AML-193 (cell line): Measurements from ENCODE around the gene SCRT2.
"Not testable (repeated sequence)": the region's sequence is repeated elsewhere in the genome, so short reads cannot be mapped to it uniquely, and the experiment has no call there.

Source experiments
- DNase-seq, 2 experiments: peaks; one replicate each; lab custom pipeline; 2025; lab: John Stamatoyannopoulos, UW

The SCRT2 gene

GRCh38 chr20:653110-653589 is 22.5 kb downstream of the SCRT2 start, which contains the start of gene SRXN1:
TSS of gene SRXN1 (minus strand) at chr20:653200. CDS start at chr20:653185, 15 bp downstream.
- peak; percentile 25 to 35 for DNase-seq

- no peak for DNase-seq
Measured at GRCh38 chr20:652615-653109, 22.9 kb downstream of the SCRT2 start.

DNA sequence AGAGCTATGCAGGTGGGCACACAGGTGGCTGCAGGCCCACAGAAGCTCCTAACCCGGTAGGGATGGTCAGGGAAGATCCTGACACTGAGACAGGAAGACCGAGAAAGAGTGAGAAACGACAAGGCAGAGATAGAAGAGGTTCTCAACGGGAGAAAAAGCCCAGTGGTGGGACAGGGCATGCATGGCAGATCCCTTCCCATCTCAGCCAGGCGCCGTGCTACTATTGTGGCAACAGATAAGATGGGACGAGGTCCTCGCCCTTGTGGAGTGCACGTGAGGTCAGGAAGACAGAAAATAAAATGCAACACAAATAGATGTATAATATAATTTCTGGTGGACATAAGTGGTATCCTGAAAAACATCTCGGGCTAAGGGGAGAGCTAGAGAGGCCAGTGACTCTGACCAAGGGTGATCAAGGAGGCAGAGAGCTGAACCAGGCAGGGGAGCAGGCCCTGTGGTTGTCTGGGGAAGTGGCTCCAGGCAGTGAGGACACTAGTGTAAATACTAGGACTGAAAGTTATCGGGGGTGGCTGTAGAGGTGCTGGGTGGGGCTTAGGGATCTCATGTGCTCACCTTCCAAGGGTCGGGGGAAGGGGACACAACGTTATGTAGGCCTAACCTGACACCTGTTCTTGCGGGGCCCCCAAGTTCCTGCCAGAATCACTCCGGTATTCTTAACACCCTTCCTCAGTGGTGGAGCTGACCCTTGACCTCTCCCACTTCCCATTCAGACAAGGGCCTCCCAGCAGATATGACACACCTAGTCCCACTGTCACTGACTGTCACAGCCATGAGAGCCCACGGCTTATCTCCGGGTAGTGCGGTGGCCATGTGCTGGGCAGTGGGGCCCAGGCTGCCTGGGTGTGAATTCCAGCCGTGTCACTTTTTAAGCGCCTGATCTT is 23.6 kb downstream of the SCRT2 start:
- DNase-seq, result no peak

DNA sequence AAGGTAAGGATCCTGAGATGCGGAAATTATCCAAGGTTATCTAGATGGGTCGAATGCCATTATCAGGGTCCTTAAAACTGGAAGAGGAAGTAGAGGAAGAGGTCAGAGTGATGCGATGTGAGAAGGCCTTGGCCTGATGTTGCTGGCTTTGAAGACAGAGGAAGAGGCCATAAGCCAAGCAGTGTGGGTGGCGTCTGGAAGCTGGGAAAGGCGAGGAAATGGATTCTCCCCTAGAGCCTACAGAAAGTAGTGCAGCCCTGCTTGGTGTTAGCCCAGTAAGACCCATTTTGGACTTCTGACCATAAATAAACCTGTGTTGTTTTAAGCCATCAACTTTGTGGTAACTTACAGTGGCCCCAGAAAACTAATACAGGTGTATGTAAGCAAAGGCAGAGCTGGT is 24.6 kb downstream of the SCRT2 start:
- DNase-seq, result no peak

DNA sequence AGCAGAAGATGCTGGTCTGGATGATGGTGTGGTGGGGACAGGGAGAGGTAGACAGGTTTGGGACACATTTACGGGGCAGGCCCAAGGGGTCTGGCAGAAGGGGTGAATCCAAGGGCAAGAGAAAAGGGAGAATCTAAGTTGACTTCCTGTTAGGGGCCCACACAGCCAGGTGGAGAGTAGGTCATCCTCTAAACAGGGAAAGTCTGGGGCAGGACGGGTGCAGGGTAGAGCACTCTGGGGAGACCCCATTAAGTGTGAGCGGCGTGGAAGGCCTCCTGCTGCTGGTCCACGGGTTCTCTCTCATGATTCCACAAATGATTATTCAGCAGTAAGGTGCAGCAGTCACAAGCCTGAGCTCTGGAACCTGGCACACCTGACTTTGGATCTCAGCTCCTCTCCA is 25.3 kb downstream of the SCRT2 start:
- no peak for DNase-seq

DNA sequence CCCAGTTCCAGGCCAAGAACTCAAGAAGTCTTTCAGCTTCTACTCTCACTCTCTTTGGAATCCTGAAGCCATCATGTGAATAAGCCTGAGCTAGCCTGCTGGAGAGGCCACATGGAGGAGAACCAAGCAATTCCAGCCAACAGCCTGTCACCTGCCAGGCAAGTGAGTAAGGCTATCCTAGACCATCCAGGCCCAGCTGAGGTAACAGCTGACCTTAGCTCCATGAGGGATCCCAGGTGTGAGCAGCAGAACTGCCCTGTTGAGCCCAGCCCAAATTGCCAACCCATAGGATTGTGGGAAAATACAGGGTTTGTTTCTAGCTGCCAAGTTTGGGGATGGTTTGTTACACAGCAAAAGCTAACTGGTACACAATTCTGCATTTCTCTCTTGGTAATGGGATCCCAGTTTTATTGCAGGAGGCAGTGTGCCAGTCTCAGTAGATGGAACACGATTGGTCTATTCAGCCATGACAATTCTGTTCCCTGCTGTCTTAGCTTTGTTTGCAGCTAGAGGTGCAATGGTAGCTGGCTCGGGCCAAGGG is 28.1 kb downstream of the SCRT2 start:
- no peak for DNase-seq

DNA sequence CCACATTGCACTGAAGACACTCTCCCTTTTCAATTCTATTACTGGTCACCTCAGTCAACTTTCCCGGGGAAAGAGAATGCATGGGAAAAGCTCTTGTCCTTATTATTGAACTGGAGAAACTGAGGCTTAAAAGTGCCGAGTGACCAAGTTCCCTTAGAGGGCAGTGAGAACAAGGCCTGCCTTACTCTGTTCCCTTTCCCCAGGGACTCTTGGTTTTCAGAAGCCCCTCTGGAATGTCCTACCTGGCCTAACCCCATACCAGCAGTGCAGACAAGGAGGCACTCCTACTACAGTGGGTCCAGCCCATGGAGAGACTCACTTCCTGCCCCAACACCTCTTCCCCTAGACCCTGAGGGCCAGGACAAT is 28.8 kb downstream of the SCRT2 start:
- DNase-seq, result no peak

GRCh38 chr20:646107-646867 is 29.3 kb downstream of the SCRT2 start:
- no peak for DNase-seq

DNA sequence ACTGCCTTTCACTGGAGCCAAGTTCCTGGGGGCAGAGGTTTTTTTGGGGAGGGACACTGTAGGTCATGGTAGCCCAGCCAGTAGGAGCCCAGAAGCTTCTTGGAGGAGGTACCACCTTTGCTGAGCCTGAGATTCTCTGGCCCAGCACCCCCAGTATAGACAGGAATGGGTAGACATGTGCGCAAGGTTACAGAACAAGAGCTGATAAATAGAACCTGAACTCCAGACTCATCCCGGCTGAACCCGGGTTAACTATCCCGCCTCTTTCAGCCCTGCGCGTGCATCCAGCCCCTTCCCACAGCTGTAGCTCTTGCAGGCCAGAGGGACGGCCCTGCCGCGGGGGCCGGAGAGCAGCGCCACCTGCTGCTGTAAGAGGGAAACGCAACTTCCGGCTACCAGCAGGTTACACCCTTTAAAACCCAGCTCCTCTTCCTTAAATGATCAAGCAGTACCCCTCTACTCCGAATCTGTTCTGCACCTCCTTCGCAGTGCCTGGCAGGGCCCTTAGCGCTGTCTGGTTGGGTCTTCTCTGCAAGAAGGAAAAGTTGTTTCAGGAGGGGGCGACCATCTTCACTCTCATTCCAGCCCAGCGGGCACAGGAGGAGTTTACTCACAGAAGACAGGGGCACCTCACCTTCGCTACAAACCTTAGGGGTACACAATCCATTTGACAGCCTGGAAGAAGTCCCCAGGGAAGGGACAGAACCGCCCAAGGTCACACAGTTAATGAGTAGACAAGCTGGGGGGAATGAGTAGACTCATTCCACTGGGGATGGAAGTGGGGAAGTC is 30.1 kb downstream of the SCRT2 start:
- peak; percentile 50 to 56 for DNase-seq

GRCh38 chr20:644692-645317 is 30.8 kb downstream of the SCRT2 start:
- no peak for DNase-seq

DNA sequence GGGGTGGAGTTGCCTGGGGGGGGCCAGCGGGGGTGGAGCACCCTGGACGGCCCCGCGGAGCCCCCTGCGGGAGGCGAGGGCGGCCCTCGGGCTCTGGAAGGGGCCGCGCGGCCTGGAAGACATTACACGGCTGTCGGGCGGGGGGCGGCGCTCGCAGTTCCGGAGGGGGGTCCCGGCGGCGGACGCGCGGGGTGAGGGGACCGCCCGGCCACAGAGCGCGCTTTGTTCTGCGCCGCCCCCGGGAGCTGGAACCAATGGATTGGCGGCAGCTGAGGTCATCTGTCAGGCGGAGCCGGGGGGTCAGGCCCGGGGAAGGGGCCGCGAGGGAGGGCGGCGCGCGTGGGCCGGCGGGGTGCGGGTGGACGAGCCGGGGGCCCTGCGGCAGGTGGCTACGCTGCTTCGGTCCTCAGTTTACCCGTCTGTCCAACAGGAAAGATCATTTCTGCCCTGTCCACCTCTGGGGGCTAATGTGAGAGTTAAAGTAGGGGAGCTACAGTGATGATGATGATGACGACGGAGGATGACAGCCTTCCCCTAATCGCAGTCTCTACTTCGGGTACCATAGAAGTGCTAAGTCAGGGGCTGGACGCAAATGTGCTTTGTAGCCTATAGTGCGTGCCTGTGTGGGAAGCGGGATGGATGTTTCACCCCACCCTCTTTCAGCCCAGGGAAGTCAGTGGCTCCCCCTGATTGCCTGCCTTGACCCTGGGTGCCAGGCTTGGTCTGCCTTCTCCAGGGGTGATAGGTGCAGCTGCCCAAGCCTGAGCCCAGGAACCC is 33.0 kb downstream of the SCRT2 start:
- DNase-seq, result no peak

DNA sequence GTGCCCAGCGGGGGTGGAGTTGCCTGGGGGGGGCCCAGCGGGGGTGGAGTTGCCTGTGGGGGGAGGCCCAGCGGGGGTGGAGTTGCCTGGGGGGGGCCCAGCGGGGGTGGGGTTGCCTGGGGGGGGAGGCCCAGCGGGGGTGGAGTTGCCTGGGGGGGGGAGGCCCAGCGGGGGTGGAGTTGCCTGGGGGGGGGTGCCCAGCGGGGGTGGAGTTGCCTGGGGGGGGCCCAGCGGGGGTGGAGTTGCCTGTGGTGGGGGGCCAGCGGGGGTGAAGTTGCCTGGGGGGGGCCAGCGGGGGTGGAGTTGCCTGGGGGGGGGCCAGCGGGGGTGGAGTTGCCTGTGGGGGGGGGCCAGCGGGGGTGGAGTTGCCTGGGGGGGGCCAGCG is 33.6 kb downstream of the SCRT2 start:
- not testable (repeated sequence) for DNase-seq

DNA sequence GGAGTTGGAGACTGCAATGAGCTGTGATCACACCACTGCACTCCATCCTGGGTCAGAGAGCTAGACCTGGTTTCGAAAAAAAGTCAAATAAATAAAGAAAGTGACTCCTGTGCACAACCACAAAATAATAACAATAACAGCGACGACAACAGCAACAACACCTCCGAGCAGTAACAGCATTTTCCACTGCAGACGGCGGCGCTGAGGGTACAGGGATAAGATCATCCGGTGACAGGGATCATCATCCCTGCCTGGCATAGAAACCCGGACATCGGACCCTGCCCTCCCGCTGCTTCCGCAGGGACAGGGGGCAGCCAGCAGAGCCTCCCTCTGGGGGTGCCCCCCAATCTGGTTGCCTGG is 34.1 kb downstream of the SCRT2 start:
- DNase-seq, result no peak

GRCh38 chr20:640674-641515 is 34.7 kb downstream of the SCRT2 start:
- no peak for DNase-seq

DNA sequence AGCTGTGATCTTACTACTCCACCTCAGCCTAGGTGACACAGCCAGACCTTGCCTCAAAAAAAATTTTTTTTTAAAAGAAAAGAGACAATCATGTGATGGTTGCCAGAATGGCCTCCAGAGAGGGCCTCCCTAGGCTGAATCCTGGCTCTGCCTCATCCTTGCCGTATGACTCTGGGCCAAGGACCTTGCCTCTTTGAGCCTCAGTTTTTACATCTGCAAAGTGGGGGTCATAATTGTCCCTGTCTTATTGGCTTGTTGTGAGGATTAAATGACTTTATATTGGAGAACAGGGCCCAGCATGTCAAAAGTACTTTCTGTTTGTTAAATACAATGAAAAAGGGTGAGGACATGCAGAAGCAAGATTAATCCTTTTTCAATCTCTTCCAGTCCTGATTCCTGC is 37.0 kb downstream of the SCRT2 start:
- DNase-seq, result no peak

- DNase-seq, result no peak
Measured at GRCh38 chr20:637559-637958, 38.0 kb downstream of the SCRT2 start.

DNA sequence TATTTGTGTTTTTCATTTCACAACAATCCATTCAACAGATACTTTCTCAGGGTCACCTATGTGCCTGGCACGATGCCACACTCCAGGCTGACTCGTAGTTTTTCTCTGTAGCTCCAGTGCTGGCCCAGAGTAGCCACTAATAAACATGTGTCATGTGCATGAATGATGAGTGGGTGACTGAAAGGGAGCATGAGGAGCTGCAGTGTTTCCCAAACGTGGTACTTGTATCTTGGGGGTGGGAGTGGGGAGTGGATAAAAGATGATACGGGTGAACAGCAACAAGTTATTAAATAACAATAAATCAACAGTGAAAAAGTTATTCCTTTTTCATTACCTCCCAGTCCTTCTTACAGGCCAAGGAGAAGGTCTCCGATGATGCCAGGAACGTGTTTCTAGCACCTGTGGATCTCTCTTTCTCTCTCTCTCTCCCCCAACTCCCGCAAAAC is 39.7 kb downstream of the SCRT2 start:
- DNase-seq, result no peak

DNA sequence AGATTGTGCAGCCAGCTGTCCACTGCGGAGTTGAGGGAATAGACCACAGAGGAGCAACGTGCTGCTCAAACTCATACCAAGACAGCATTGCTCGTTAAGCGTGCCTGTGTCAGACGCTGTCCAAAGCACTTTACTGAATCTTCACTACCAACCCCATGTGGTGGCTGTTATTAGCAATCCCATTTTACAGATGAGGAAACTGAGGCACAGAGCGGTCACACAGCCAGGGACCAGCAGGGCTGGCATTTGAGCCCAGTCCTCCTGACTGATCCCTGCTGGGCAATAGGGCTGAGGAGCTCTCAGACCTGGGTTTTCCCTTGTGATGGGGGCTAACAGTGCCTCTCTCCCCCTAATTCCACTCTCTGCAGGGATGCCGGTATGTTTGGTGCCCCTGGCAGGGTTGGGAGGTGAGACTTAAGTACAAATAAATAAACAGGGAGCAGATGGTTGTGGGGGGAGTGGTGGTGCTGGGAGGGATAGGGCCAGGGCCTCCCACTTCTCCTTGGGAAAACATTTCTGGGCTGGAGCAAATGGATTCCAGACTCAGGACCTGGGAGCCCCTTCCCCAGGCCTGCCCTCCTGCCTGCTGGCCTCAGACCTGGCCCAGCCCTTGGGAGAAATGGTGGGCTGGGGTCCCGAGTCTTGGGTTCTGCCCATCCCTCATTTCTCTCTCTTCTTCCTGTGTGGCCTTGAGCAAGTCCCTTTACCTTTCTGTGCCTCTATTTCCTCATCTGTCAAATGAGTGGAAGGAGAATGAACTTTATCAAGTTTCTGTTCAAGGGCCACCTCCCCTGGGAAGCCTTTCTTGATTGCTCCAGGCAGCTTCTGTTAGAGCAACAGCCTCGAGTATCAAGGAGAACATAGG is 40.3 kb downstream of the SCRT2 start:
- DNase-seq, result no peak
